GM18499 (cell line): ENCODE results near the gene GTF3C2.

Experiments used
- ATAC-seq: cut with Tn5 transposase; IDR thresholded peaks from one replicate; pipeline ENCODE4 v1.9.1; 2021; ENCODE audit warnings: moderate number of reproducible peaks; ENCODE audit not compliant: insufficient read depth, unreplicated experiment

Gene GTF3C2

GRCh38 chr2:27356382-27357181 is at the start of gene GTF3C2:
Gene GTF3C2 (minus strand): TSS chr2:27356764. CDS start chr2:27343554, 13,210 bp downstream.
- ATAC-seq, result peak; percentile 60

GRCh38 chr2:27400348-27401135 is 44.0 kb upstream of the GTF3C2 start:
- no peak for ATAC-seq

- no peak for ATAC-seq
Measured at GRCh38 chr2:27398962-27399361, 42.4 kb upstream of the GTF3C2 start.

- ATAC-seq, result no peak
Measured at GRCh38 chr2:27393225-27393624, 36.7 kb upstream of the GTF3C2 start.

GRCh38 chr2:27390822-27391679 is 34.5 kb upstream of the GTF3C2 start:
- ATAC-seq, result no peak

- no peak for ATAC-seq
Measured at GRCh38 chr2:27381577-27382181, 25.1 kb upstream of the GTF3C2 start.

GRCh38 chr2:27380626-27381545 is 24.3 kb upstream of the GTF3C2 start, which contains the start of gene ZNF513:
Gene ZNF513 (minus strand): TSS chr2:27380734. CDS start chr2:27380526, 208 bp downstream.
- ATAC-seq, result peak; percentile 62

GRCh38 chr2:27379836-27380625 is 23.5 kb upstream of the GTF3C2 start:
- no peak for ATAC-seq

GRCh38 chr2:27379383-27379835 is 22.8 kb upstream of the GTF3C2 start:
- ATAC-seq, result no peak

- no peak for ATAC-seq
Measured at GRCh38 chr2:27378809-27379290, 22.3 kb upstream of the GTF3C2 start.

- ATAC-seq, result no peak
Measured at GRCh38 chr2:27378096-27378808, 21.7 kb upstream of the GTF3C2 start.

GRCh38 chr2:27377618-27378095 is 21.1 kb upstream of the GTF3C2 start:
- no peak for ATAC-seq

GRCh38 chr2:27376866-27377617 is 20.5 kb upstream of the GTF3C2 start:
- no peak for ATAC-seq

- ATAC-seq, result no peak
Measured at GRCh38 chr2:27376151-27376865, 19.7 kb upstream of the GTF3C2 start.

- ATAC-seq, result no peak
Measured at GRCh38 chr2:27375513-27376099, 19.0 kb upstream of the GTF3C2 start.
